ENCODE data around the gene NPLOC4. TPM values are rescaled to one million over a fixed set of nuclear protein-coding genes. Genes with fewer than 3 reads are reported as not detected.

NPLOC4 gene
- total RNA-seq, result 45.6 and 57.5 TPM in 2 replicates

DNA sequence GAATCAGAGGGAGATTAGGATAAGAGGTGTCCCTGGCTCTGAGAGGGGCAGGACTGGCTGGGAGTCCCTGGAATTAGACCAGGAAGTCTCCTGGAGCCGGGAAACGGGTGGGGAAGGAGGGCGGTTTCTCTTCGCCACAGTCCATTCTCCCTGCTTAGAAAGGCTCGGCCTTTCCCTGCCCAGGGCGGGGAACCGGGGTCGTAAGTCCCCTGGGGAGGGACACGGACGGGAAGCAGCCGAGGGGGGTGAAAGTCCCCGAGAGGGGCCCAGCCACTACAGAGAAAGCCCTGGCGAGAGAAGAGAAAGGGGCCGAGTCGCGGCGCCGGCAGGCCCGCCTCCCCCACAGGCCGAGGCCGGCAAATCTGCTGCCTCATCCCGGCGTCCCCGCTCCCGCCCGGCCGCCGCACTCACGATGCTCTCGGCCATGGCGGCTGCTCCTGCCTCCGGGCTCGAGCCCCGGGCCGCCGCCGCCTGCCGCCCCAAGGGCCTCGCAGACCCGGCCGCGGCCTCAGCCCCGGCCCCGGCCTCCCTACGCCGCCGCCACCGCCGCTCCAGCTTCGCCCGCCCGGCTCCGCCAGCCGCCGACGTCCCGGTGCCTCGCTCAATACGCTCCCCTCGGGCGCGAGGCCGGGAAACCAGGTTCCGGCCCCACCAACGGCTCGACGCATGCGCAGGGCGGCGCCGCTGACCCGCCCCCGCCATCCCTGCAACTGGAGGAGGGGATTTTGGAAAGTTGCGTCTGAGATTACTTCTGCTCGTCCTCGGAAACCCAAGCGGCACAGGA lies at the start of gene NPLOC4, which contains the start of gene TSPAN10:
NPLOC4 (minus strand) TSS at position 608 of the 784 bp plus-strand sequence; CDS start at position 426, 182 bp downstream.
TSPAN10 (plus strand) TSS at position 692 of the 784 bp plus-strand sequence. CDS start 5,217 bp downstream, outside the sequence.

DNA sequence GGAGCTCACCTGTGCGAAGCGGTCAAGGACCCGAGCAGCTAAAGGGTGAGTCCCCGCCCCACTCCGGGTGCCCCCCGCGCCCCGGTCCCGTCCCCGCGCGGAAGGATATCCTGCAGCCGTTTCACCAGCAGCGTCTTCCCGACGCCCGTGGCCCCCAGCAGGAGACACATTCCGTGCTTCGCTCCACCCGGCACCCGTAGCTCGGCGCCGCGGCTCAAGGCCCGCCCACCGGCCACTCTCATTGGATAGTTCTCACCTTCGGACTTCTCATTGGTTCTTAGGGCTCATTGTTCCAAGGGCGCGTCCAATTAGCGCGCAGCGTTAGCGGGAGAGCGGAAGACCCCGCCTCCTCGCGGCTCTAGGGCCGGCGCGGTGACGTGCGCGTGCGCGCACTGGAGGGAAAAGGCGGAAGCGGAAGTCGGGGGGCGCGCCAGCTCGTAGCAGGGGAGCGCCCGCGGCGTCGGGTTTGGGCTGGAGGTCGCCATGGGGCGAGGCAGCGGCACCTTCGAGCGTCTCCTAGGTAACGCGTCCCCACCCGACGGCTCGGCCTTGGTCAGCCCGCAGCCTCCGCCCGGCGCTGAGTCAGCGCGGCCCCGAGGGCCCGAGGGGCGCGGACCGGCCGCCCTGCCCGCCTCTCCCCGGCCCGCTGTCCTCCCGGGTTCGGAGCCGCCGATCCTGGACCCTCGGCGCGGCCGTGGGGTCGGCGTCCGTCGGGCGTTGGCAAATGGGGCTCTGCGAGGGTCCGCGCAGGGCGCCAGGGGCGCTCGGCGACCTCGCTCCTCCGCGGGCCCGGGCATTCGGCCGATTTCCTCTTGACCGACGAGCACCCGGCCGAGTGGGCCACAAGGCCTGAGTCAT lies 46.9 kb upstream of the NPLOC4 start, which contains the start of the genes ARL16 and HGS:
ARL16 (minus strand) TSS at position 214 of the 858 bp plus-strand sequence; CDS start at position 170, 44 bp downstream.
HGS (plus strand) TSS at position 428 of the 858 bp plus-strand sequence; CDS start at position 484, 56 bp downstream.

DNA sequence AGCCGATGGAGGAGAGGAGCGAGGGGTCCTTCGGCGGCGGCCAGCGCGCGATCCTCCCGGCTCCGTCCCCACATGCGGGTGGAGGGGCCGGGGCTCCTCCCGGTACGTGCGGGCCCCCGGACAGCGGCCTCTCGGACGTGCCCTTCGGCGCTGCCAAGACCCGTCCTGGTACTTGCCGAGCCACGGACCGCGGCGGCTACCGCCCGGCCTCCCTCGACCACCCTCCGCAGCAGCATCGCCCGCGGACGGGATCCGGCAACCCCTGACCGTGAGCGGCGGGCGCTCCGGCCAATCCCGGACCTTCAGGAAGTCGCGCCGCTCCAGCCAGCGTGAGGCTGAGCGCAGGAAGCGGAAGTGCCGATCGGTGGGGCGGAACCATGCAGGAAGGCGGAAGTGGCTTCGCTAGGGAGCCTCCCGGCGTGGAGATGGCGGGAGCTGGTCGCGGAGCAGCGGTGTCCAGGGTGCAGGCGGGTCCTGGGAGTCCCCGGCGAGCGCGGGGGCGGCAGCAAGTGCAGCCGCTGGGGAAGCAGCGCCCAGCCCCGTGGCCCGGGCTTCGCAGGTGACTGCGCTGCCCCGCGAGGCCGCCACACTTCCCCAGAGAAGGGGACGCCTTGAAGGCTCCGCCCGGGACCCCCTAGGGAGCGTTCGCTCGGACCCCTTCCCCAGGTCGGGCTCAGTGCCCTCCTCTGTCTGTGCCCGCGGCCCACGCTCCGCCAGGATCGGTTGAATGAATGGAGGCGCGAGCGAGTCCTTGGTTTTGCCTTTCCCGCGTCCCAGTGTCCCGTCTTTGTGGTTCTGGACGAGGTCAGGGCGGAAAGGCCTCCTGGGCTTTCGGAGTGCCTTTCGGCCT lies 29.7 kb upstream of the NPLOC4 start, which contains the start of the genes CCDC137 and OXLD1:
CCDC137 (plus strand) TSS at position 396 of the 850 bp plus-strand sequence; CDS start at position 426, 30 bp downstream.
OXLD1 (minus strand) TSS at position 264 of the 850 bp plus-strand sequence; CDS start at position 236, 28 bp downstream.

DNA sequence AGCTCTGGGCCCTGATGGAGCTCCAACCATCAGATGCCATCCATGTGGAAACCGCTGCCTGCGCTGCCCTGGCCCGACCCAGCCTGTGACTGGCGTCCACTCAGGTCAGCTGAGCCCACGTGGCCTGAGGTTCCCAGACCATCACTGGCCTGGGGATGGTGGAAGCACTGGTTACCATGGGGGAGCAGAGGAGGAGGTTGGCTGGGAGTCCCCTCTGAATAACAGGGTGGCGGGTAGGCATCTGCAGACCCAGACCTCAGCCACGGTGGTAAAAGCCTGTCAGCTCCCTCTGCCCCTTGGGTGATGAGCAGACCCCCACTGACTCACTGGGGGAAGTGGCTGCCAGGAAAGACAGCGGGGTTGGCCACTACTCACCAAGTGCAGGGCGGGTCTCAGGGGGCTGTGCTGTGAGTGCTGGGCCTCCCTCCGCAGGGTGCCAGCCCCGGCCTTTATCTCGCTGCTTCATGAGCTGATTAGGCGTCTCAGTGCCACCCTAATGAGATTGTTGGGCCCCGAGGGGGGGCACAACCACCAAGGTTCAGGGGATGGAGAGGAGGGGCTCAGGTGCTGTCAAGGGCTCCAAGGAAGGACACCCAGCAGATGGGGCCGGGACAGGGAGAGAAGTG lies 19.3 kb upstream of the NPLOC4 start, which contains the start of gene PDE6G:
PDE6G (minus strand) TSS at position 425 of the 626 bp plus-strand sequence. CDS start 3,237 bp downstream, outside the sequence.

DNA sequence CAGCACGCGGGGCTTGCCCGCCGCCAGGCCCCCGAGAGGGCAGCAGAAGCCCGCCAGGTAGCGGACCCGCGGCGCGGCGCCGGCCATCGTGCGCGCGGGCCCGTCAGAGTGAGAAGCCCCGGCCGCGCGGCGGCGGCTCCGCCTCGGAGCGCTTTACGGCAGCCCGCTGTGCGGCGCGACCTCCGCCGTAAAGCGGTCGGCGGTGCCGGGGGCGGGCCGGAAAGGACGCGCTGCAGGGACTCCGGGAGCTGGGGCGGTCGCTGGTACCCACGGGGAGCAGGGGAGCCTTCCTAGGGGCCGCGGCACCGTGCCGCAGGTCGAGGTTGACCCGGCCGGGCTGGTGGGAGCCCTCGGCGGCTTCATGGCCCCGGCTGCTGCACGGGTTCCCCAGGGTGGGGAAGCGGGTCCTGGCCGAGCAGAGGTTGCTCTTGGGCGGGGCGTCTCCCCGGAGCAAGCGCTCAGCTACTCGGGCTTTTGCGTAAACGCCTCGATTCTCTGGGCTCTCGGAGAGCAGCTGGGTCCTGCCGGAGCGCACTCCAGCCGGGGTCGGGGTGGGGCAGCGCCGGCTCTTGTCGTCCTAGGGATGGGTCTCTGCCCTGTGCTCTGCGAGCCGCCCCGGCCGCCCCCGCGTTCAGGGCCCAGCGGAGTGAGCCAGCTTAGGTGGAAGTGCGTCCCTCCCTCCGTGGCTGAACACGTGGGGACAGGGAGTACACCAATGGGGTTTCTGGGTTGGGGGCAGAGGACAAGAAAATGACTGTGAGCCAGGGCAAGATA lies 84.5 kb downstream of the NPLOC4 start, which contains the start of gene FAAP100:
FAAP100 (minus strand) TSS at position 110 of the 774 bp plus-strand sequence; CDS start at position 87, 23 bp downstream.

DNA sequence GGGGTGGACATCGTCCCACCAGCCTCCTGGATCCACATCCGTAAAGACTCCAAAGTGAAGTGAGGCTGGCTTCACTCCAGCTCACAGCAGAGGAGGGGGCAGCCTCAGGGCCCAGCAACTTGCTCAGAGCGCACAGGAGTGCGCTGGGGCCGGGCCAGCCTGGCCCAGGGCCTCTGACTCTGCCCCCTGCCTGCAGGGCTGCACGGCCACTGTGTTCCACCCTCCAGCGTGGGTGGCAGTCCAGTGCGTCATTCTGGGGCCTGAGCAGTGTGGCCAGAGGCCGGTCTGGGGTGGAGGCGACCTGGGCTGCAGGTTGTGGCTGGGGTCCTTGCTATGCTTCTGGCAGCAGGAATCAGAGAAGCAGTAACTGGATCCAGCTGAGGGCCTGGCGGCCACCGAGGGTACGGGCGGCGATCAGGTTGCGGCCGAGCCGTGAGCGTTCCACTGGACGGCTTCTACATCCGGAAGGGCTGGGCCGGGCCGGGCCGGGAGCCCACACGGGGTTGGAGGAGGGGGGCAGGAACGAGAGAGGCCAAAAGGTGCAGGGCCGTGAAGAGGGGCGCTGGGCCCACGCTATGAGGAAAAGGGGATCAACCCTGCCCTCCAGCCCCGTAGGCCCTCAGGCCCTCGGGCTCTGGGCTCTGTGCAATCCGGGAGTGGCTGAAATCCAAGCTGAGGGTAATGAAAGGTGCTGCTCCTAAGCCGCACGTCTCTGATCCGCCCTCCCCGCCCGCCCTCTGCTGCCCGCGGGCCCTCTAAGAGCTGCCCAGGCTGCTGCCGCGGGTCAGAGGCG lies 109.1 kb downstream of the NPLOC4 start, which contains the start of gene FSCN2:
FSCN2 (plus strand) TSS at position 787 of the 793 bp plus-strand sequence. CDS start 155 bp downstream, outside the sequence.

DNA sequence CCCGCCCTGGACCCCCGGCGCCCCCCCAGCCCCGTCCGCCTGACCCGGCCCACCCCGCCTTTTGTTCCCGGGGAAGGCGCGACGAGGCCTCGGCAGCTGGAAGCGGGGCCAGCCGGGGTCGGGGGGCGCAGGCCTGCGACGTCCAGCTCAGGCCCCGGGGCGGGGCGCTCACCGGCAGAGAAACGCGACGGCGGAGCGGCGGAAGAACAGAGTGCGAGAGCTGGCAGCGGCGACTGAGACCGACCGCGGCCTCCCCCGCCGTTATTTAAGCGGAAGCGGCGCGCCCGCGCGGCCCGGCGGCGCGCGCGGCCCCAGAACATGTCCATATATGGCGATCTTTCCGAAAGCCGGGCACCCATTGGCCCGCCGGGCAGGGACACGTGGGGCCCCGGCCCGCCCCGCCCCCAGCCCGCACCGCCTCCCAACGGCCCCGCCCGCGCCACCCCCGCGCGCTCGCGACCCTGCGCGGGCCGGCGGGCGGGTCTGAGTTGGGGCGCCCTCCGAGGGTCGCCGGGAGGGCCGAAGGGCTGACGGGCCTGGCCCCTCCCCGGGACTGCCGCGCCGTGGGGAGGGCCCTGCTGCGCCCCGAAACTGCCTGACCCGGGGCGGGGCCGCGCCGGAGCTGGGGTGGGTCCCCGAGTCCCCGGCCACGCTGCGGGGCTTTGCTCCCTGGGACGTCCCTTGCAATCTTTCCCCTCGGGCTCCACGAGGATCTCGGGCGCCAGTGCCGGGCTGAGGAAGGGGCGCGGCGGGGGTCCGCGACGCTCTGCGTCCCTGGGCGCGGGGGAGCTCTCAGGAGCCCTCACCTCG lies 124.1 kb downstream of the NPLOC4 start, which contains the start of gene ACTG1:
ACTG1 (minus strand) TSS at position 238 of the 810 bp plus-strand sequence. CDS start 445 bp downstream, outside the sequence.

Other genes starting within 250 kb of the NPLOC4 start
- gene BAHCC1, start 241.7 kb downstream of the NPLOC4 start, total RNA-seq, result 6.0 and 7.1 TPM in 2 replicates
- gene ACTG1, start 124.3 kb downstream of the NPLOC4 start, total RNA-seq, result 6,098 and 7,194 TPM in 2 replicates
- gene FSCN2, start 108.7 kb downstream of the NPLOC4 start, total RNA-seq, result 0.14 TPM in 1 of 2 replicates, not detected in the other
- gene FAAP100, start 84.8 kb downstream of the NPLOC4 start, total RNA-seq, result 29.6 and 38.2 TPM in 2 replicates
- gene TSPAN10, start 84 bp upstream of the NPLOC4 start, total RNA-seq, result 0.63 and 0.74 TPM in 2 replicates
- gene PDE6G, start 19.4 kb upstream of the NPLOC4 start, total RNA-seq, result 1.4 TPM in 1 of 2 replicates, not detected in the other
- 27.8 and 34.8 TPM in 2 replicates for gene OXLD1, start 29.5 kb upstream of the NPLOC4 start, total RNA-seq
- 23.0 and 27.5 TPM in 2 replicates for gene CCDC137, start 29.6 kb upstream of the NPLOC4 start, total RNA-seq
- 45.1 and 45.5 TPM in 2 replicates for gene ARL16, start 46.7 kb upstream of the NPLOC4 start, total RNA-seq
- 79.4 and 92.7 TPM in 2 replicates for gene HGS, start 46.9 kb upstream of the NPLOC4 start, total RNA-seq
- gene MRPL12, start 66.3 kb upstream of the NPLOC4 start, total RNA-seq, result 136 and 143 TPM in 2 replicates
- gene SLC25A10, start 75.2 kb upstream of the NPLOC4 start, total RNA-seq, result 56.4 and 66.7 TPM in 2 replicates
- gene GCGR, start 167.0 kb upstream of the NPLOC4 start, total RNA-seq, result not detected in 2 replicates
- 34.9 and 50.1 TPM in 2 replicates for gene MCRIP1, start 196.2 kb upstream of the NPLOC4 start, total RNA-seq
- gene PPP1R27, start 197.9 kb upstream of the NPLOC4 start, total RNA-seq, result not detected in 2 replicates
- gene P4HB, start 223.4 kb upstream of the NPLOC4 start, total RNA-seq, result 1,284 and 1,865 TPM in 2 replicates
- 326 and 351 TPM in 2 replicates for gene ARHGDIA, start 234.2 kb upstream of the NPLOC4 start, total RNA-seq

Data from airway epithelial cell (primary cell).